CD4-positive, alpha-beta T cell treated with Interferon gamma for 1 hour (primary cell): ENCODE results near the gene PFKM.
A peak's percentile ranks its signal among the peaks of the same experiment; 100 is the strongest.
"Not testable (repeated sequence)": the region's sequence is repeated elsewhere in the genome, so short reads cannot be mapped to it uniquely, and the experiment has no call there.

Source experiments
- DNase-seq: peaks from one replicate; pipeline ENCODE4 v3.0.0-alpha.2; 2020

The PFKM gene

DNA sequence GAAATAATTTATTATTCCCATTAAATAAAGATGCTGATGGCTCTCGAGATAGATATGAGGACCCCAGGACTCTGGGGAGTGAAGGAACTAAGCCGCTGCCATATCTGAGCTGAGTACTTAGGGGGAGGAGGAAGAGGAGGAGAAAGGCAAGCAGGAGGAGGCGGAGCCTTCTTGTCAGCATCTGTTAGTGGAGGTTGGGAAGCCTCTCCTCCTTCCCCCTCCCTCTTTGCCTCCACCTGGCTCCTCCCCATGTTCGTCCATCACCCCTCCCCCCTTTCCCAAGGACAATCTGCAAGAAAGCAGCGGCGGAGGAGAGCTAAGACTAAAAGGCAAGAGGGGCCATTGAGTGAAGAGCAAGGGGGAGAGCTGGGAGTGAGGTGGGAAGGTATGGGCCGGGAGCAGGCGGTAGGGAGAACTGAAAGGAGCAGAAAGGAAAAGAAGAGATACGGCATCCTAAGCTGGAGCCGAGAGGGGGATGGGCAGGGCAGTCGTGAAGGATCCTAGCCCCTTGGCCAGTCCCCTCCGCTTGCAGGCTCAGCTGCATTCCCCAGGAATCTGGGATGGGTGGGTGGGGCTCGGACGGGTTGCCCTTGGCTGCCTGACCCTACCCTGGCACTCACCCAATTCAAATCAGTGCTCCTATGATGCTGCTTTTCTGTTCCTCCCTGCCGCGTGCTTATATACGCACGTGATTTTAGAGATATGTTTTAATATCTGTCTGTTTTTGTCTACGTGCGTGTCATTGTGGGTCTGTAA, at the start of gene PFKM:
Gene PFKM, plus strand, starts transcription at position 287 of the 756 bp plus-strand sequence. CDS start 3,411 bp downstream, outside the sequence.
- DNase-seq = peak; percentile 73

DNA sequence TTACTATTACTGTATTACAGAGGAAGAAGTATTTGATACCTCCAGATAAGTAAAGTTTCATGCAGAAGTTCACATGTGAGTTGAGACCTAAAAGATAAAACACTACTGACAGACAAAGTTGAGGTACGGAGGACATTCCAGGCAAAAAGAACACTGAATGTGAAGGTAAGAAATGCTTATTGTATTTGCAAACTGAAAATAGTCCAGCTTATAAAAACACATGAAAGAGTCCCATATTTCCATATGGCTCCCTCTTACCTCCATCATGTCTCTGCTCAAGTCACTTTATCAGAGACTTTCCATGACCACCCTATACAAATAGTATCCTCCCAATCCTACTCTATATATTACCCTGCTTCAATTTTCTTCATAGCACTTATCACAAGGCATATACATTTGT, 49.1 kb upstream of the PFKM start:
- no peak for DNase-seq

DNA sequence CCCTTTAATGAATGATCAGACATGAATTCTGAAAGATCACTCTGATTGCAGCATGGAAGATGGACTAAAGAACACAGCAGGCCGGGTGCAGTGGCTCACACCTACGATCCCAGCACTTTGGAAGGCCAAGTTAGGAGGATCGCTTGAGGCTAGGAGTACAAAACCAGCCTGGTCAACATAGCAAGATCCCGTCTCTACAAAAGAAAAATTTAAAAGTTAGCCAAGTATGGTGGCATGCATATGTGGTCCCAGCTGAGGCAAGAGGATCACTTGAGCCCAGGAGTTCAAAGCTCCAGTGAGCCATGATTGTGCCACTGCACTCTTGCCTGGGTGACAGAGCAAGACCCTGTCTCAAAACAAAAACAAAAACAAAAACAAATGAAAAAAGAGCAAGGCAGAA, 48.4 kb upstream of the PFKM start:
- DNase-seq = no peak

DNA sequence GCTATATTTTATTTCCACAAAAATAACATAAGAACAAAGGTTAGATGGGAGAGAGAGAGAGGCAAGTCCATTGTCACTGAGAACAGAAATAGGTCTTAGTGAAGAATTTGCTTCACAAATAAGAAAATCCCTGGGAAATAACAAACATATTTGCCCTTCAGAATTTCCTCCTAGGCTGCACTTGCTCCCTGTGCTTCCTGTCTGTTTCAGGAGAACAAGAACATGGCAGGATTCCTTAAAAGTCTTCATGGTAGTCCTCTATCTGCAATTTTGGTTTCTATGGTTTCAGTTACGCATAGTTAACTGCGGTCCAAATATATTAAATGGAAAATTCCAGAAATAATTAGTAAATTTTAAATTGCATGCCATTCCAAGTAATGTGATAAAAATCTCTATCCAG, 47.4 kb upstream of the PFKM start:
- no peak for DNase-seq

DNA sequence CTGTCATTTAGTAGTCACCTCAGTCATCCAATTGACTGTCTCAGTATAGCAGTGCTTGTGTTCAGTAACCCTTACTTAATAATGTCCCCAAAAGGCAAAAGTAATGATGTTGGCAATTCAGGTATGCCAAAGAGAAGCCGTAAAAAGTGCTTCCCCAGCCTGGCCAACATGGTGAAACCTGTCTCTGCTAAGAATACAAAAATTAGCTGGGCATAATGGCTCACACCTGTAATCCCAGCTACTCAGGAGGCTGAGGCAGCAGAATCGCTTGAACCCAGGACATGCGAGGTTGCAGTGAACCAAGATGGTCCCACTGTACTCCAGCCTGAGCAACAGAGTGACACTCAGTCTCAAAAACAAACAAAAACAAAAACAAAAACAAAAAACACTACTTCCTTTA, 46.9 kb upstream of the PFKM start:
- no peak for DNase-seq

DNA sequence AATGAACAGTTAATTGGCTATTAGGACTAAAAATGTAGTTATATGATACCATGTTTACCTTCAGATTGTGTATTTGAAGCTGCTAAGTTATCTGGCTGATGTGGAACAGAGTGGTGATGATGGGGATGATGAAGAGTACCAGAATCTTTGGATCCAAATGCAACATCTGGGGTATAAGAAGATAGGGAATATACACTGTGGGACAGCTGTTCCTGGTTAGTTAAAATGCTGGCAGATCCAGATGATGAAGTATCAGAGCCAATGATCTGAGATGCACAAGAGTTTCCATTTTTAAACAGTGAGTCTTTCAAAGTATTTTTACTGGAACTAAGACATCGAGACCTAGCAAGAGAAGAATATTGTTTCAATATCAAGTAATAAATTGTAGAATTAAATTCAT, 44.9 kb upstream of the PFKM start:
- DNase-seq = no peak

DNA sequence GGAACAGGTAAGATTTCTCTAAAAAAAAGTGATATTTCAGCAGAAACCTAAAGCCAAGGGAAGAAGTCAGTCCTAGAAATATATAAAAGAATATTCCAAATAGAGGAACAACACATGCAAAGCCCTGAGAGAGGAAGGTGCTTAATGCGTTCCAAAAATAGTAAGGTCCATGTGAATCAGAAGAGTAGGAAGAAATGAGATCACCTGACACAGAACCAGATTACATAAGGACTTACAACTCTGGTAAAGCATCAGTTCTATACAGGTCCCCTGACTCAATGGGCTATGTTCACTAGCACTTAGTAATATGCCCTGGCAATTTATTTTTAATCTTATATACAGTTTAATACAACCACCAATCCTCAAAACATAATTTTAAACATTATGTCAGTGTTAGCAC, 43.3 kb upstream of the PFKM start:
- DNase-seq = no peak

DNA sequence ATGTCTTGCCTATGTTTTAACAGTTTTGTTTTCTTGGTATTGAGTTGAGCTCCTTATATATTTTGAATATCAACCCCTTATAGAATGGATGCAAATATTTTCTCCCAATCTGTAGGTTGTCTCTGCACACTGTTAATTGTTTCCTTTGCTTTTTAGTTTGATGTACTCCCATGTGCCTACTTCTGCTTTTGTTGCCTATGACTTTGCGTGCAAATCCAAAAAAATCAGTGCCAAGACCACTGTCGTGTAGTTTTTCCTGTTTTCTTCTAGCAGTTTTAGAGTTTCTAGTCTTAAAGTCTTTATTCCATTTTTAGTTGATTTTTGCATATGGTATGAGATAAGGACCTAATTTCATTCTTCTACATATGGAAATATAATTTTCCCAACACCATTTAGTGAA, 42.1 kb upstream of the PFKM start:
- DNase-seq = no peak

DNA sequence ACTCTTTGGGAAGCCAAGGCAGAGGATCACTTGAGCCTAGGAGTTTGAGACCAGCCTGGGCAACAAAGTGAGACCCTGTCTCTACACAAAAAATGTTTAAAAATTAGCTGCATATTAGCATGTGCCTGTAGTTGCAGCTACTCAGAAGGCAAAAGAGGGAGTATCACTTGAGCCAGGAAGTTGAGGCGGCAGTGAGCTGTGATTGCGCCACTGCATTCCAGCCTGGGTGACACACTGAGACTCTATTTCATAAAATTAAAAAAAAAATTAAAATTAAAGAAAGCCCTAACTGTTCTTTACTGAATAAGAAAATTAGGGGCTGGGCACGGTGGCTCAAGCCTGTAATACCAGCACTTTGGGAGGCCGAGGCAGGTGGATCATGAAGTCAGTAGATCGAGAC, 40.3 kb upstream of the PFKM start:
- DNase-seq = no peak

DNA sequence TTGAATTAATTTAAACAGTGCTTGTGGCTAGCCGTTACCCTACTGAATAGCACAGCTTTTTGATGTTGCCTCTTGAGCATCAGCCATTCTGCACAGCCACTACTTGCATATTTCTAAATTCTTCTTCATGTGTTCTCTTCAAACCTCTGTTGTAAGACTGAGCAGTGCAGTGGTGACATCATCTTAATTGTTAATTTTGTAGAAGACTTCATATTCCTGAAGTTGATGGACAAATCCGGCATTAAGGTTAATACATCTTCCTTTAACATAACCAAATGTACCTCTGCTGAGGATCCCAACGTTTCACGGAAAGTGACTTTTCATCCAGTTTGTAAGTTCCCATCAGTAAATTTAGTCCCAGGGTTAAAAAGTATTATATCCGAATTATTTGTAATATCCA, 38.9 kb upstream of the PFKM start:
- DNase-seq = no peak

DNA sequence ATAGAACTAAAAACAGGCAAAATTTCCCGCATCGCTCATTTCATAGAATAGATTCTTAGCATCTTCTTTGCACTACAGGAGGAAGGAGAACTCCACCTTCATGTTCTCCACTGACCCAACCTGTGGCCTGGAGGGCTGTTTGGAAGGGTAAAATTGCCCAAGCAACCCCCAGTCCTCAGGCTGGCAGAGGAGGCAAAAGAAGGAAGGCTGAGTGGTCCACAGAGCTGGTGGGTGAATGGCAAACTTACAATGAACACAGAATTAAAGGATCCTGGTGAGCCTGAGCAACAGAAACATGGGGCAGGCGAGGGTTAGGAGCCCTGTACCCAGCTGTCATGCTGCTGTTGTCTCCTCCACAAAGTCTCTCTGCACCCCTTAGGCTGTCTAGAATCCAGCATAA, 38.3 kb upstream of the PFKM start:
- DNase-seq = no peak

DNA sequence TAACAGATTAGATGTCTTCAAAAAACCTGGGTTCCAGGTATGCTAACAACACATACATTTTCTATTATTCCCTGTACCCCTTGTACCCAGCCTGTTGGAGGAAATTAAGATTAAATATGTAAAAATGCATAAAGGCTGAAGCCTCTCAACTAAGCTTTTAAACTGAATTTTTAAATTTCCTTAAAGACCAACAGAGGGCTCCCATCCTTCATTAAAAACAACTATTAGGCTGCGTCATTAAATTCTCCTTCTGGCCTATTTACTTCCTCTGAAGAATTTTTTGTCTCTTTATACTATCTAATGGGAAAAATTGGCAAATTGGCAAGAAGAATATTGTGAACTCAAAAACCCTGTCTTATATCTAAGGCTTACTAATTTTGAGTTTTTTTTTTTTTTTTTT, 35.1 kb upstream of the PFKM start:
- no peak for DNase-seq

DNA sequence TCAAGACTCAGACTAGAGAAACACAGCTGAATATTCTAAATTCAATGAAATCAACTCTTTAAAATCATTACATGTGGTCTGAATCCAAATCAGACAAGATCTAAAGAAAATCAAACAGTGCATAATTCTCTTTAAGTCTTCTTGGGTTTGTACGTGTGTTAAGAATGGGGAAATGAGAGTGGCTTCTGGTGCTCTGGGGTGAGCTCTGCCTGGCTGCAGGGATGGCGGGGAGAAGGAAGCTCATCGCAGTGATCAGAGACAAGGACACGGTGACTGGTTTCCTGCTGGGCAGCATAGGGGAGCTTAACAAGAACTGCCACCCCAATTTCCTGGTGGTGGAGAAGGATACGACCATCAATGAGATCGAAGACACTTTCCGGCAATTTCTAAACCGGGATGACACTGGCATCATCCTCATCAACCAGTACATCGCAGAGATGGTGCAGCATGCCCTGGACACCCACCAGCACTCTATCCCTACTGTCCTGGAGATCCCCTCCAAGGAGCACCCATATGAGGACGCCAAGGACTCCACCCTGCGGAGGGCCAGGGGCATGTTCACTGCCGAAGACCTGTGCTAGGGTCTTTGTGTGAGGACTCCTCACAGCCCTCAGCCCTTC, 34.2 kb upstream of the PFKM start:
- DNase-seq = no peak

DNA sequence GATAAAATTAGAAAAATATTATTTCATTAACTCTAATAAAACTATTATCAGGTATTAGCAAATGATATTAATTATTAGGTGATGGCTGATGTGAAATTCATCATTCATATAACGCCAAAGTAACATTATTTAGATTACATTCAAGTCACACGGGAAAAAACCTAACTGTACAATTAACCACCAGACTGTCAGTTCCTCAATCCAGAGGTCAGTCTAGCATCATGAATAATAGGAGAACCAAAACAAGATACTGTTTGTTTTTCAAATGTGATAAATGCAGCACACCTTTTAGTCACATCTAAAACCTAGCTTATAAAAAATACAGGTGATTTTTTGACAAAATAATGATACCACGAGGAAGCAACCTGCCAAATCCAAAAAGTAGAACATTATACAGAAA, 32.8 kb upstream of the PFKM start:
- DNase-seq = no peak

DNA sequence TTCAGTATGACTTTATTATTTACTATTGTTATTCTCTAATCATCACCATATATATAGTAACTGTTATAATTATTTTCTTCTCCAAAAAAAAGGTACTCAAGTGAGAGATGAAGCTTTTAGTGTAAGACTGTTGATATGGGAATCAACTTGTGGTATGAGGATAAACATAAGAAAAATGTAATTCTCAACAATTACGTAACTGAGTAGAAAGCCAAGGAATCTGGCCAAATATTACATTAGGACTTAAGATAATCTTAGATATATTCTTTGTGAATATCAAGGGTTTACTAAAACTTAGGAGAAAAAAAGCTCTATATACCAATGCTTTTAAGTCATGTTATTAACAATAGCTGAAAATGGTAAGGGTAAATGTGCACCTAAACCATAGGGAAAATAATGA, 26.6 kb upstream of the PFKM start:
- no peak for DNase-seq

DNA sequence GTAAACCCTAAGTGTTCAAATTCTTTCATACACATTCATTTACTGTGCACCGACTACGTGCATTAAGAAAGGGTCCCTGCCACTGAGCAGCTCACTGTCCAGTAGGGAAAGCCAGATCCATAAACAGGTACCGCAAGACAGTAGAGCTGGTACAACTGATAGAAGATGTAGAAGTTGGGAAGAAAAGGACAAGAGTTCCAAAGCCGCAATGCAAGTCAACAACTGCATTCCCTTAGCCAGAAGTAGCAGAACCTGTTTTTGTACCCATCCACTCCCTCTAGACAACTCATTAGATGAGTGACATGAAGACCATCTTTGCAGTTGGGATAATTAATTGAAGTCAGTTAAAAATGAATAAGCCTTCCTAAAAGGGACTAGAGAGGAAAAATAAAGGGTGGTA, 14.6 kb upstream of the PFKM start:
- DNase-seq = no peak

DNA sequence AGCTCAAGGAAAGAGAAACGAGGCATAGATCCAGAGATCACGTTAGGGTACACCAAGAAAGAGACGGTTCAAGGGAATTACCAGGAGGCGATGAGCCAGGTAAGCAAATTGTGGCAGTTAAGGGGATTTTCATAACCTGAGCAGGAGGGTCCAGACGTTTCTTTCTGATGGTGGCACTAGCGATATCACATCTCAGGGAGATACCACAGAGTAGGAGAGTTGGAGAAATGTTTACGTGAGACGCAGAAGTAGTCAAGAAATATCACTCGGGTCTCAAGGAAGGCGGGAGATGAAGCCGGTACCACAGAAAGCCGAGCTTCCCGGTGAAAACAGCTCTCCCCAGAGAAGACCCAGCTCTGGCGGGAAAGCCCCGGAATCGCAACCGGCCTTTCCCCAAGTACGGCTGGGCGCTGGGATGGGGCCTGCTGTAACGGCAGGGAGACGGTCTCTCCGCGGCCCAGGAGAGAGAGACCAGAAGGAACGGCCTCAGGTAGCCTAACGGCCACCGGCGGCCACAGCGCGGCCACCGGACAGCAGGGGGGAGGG, 13.8 kb upstream of the PFKM start:
- peak; percentile 49 for DNase-seq

DNA sequence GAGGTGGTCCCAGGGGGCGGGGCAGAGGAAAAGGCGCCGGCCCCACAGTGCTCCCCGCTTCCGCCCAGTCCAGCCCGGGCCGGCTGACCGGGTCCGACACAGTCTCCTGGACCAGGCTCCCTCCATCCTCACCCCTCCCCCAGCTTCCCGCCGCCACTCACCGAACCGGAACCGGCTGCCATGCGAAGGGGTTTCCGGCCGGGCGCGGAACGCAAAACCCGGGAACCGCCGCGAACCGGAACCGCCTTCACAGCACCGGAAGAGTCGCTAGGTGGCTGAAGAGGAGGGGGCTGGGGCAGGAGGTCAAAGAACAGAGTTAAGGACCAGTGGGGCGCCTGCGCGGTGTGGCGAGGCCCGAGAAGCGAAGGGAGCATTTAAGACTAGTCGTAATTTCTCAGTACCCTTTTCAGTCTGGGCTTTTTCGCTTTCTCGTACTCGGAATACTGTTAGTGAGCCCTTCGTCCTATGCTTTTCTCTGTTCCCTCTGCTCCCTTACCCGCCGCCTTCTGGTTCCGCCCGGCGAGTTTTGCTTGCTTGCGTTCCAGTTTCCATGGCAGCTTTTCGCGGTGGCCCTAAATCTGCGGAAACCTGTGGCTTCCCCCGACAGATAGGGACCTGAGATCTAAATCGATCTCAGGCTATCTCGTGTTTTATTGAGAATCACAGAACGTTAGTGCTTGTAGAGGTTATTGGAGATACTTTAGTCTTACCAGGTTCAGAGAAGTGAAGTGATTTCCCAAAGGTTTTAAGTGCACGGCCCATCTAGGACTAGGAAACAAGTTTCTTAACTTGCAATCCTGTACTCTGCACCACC, 13.1 kb upstream of the PFKM start, which contains the start of gene SENP1:
Gene SENP1, minus strand, starts transcription at position 213 of the 814 bp plus-strand sequence. CDS start 4,607 bp downstream, outside the sequence.
- DNase-seq = peak; percentile 88

DNA sequence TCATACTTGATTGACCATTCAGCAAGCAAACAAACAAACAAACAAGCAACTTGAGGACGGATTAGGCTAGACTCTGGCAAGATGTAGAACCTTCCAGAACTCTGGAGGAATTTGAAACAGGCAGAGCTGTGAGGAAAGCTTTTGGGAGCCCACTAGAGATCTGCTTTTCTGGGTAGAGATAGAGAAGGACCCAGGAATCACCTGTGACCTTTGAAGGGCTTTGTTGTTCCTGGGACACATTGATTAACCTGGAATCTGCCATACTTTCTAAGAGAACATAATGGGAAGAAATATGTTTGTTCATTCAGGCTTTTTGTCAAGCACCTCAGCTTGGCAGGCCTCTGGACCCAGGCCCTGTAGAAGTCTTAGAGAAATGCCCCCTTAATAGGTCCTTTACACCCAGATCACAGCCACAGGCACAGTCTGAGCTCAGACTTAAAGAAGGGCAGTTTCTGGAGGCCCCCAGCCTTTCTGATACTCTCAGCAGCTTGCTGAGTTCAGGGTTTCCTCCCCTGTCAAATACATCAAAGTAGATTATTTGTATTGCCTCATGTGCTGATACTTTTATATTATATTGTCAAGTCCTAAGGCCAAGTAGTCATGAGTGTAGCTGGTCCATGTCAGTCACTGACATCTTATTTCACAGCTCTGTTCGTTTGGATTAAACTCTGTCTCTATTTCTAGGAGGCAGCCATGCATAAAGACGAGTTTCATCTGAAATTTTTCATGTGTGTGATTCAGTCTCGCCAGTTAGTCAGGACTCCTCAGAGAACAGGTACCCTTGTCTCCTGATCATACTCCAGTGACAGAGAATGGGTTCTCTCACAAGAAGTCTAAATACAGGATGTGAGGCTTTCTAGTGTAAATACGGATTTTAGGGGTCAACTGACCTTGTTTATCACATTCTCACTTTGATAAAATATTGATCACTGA, 12.2 kb upstream of the PFKM start:
- no peak for DNase-seq

DNA sequence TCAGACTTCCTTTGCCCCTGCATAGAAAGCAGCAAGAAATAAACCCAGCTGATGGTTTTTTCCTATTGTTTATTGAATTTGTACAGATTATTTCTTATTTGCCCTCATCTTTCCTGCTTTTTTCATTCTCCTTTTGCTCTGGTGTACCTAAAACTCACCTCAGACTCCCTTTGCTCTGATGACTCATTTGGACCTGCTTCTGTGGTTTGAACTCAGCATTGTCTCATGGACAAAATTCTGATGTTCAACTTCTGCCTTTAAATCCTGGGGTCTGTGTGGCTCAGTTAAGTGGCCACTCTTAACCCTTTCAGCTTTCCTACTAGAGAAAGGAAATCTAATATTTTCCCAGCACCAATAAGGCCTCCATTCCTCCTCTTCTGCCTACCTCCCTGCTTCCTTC, 9.7 kb upstream of the PFKM start:
- no peak for DNase-seq

DNA sequence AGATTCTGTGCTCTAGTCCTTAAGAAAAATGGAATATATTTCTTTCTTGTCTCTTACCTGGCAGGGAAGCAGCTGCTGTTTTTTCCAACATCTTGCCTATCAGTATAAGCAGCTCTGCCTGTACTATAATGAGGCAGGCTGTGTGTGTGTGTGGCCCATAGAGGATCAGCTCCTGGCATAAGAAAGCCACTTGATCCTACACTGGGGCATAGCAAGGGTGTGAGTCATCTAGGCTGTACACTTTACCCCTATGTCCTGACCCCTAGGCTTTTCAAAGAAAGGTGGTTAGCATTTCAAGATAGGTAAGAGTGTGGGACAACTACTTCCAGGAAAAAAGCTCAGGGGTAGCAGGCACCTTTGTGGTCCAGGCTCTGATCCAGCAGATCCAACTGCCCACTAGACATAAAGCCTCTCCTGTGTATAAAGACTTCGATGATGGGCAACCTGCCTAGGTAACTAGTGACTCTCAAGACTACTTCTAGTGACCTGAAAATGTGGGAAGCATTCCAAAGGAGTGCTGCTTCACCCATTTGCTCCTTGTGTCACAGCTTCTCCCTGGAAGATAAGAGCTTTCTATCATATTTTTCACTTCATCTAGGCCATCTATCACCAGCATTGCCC, 8.4 kb upstream of the PFKM start:
- no peak for DNase-seq

DNA sequence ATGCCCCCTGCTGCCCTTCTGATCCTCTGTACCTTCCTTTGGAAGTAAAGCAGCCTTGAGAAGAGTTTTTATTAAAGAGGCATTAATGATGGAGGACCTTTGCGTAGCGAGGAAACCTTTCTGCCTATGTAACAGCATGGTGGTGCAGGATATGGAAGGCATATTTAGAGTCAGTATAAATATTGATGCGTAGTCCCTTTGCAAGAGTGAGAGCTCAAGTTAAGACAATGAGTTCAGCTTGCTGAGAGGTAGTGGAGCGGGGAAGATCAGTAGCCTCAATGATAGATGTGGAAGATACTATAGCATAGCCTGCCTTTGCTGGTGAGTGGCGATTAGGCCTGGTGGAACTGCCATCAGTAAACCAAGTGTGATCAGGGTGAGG, 7.9 kb upstream of the PFKM start:
- not testable (repeated sequence) for DNase-seq
